ENCODE results near the gene MYO7B. TPM values are rescaled to one million over a fixed set of nuclear protein-coding genes. Genes with fewer than 3 reads are reported as not detected.

MYO7B gene
- total RNA-seq, 1 donor from 2014 or later = 3.0 TPM

DNA sequence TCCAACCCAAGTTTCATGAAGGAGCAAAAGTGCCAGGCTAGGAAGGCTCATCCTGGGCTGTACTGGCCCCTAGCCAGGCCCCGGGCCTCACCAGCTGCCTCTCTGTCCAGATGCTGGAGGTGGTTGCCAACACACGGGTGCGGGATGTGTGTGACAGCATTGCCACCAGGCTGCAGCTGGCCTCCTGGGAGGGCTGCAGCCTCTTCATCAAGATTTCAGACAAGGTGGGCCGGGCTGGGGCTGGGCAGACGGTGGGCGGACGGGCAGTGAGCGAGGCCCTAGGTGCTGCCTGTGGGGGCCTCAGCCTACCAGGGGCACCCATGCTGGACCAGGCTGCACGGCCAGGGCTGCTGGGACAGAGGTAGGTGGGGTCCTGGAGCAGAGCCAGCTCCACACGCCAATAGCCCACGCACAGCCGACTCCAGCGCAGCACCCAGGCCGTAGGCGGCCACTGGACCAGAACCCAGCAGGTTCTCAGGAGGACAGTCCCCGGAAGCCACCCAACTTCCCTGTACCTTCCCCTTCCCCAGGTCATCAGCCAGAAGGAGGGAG lies 98.7 kb downstream of the MYO7B start:
- peaks cover 97% of the 10 kb centered on the region for H3K4me1 Mint-ChIP-seq
- no peaks in the 10 kb centered on the region for H3K27me3 Mint-ChIP-seq
- H3K4me3 Mint-ChIP-seq = peak overlapping the region; percentile 52
- ATAC-seq (ENCODE audit: low read depth) = peak; percentile 5
- TF ChIP-seq, protein P1, sequence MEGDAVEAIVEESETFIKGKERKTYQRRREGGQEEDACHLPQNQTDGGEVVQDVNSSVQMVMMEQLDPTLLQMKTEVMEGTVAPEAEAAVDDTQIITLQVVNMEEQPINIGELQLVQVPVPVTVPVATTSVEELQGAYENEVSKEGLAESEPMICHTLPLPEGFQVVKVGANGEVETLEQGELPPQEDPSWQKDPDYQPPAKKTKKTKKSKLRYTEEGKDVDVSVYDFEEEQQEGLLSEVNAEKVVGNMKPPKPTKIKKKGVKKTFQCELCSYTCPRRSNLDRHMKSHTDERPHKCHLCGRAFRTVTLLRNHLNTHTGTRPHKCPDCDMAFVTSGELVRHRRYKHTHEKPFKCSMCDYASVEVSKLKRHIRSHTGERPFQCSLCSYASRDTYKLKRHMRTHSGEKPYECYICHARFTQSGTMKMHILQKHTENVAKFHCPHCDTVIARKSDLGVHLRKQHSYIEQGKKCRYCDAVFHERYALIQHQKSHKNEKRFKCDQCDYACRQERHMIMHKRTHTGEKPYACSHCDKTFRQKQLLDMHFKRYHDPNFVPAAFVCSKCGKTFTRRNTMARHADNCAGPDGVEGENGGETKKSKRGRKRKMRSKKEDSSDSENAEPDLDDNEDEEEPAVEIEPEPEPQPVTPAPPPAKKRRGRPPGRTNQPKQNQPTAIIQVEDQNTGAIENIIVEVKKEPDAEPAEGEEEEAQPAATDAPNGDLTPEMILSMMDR (IDR thresholded peaks at IDR 0.05) = no peak
- CTCF ChIA-PET = interaction anchor here (0.5 to 0.7 kb wide), 2 partner anchors 42 to 472 kb away, joined by 3 read pairs; no protein-coding TSS in a partner anchor
- intact Hi-C loops (cut with micrococcal nuclease) = loop anchor here (10.0 kb wide), 1 partner anchor 549 kb away; no protein-coding TSS in a partner anchor
- H3K36me3 Mint-ChIP-seq (ENCODE audit: low read depth) = no peaks in the 10 kb centered on the region
- H3K27ac Mint-ChIP-seq = peak overlapping the region; percentile 83
- DNase-seq = no peak
- H3K9me3 Mint-ChIP-seq = no peaks in the 10 kb centered on the region
- POLR2A ChIA-PET = interaction anchor here (0.5 to 0.8 kb wide), 3 partner anchors 28 to 594 kb away, joined by 3 to 4 read pairs (median 3); no protein-coding TSS in a partner anchor

DNA sequence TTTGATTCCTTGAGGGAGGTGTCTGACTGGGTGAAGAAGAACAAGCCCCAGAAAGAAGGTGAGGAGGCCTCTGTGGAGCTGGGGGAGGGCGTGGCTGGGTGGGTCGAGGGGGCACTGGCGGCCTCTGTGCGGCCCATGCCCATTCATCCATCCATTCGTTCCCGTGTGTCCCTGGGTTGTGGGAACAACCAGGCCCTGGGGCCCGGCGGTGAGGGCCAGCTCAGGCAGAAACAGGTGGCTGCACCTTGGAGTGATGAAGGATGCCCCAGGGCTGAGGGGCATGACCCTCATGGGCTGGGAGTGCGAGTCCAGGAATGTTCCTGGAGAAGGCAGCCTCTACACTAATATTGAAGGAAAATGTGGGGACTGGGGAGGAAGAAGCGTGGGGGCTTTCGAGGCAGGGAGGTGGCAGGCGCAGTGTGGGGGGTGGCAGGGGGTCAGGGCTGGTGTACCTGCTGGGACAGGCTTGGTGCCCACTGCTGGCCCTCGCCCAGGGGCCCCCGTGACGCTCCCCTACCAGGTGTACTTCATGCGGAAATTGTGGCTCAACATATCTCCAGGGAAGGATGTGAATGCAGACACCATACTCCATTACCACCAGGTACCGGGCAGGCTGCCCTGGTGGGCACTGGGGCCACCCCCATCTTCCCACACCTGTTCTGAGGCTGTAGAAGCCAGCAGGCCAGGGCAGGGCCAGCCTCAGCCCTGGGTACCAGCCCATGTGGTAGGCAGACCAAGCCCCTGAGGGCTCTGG lies 99.3 kb downstream of the MYO7B start:
- ATAC-seq (ENCODE audit: low read depth) (no peak), DNase-seq (no peak)
- Mint-ChIP-seq H3K27ac (peak overlapping the region; percentile 83), H3K36me3 (ENCODE audit: low read depth) (no peaks in the 10 kb centered on the region), H3K4me3 (no peak overlapping the region), H3K27me3 (no peaks in the 10 kb centered on the region), H3K4me1 (peaks cover 98% of the 10 kb centered on the region), H3K9me3 (no peaks in the 10 kb centered on the region)
- intact Hi-C loops (cut with micrococcal nuclease) = loop anchor here (10.0 kb wide), 1 partner anchor 550 kb away; no protein-coding TSS in a partner anchor
- CTCF ChIA-PET = interaction anchor here (0.5 kb wide), 1 partner anchor 471 kb away, joined by 3 read pairs; no protein-coding TSS in a partner anchor
- POLR2A ChIA-PET = interaction anchor here (0.5 to 0.8 kb wide), 2 partner anchors 44 to 593 kb away, joined by 3 to 4 read pairs; no protein-coding TSS in a partner anchor
- TF ChIP-seq, protein P1 (IDR thresholded peaks at IDR 0.05) = no peak

DNA sequence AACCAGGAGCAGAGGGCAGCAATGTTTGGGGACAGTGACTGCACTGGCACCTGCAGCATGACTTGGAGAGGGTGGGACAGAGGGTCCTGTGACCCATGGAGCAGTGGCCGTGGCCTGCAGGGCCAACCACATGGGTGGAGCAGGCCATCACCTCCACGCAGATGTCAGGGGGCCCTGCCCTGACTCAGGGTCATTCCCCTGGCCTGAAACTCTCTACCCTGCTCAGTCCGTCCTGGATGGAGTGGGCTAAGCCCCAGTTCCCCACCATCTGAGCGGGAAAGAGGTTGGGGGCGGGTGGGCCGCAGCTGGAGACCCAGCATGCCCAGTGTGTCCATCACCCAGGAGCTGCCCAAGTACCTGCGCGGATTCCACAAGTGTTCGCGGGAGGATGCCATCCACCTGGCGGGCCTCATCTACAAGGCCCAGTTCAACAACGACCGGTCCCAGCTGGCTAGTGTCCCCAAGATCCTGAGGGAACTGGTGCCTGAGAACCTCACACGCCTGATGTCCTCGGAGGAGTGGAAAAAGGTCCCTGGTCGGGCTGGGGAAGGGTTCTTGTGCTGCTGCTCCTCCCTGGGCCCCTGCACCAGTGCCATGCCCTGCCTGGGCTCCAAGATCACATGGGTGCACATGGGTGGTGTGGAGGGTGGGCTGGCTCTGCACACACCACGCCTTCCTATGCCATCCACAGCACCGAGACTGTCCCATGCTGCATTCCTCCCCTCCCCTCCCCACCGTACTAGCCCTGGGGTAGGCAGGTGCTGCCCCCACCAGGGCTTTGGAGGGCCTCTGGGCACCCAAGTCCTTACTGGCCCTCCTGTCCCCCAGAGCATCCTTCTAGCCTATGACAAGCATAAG lies 100.1 kb downstream of the MYO7B start:
- no peak overlapping the region for H3K4me3 Mint-ChIP-seq
- peaks cover 98% of the 10 kb centered on the region for H3K4me1 Mint-ChIP-seq
- DNase-seq = no peak
- H3K36me3 Mint-ChIP-seq (ENCODE audit: low read depth) = no peaks in the 10 kb centered on the region
- H3K27ac Mint-ChIP-seq = peak overlapping the region; percentile 83
- CTCF ChIA-PET = no interaction called here
- intact Hi-C loops (cut with micrococcal nuclease) = loop anchor here (10.0 kb wide), 1 partner anchor 551 kb away; no protein-coding TSS in a partner anchor
- no peak for ATAC-seq (ENCODE audit: low read depth)
- POLR2A ChIA-PET = no interaction called here
- no peaks in the 10 kb centered on the region for H3K9me3 Mint-ChIP-seq
- TF ChIP-seq, protein P1 (IDR thresholded peaks at IDR 0.05) = no peak
- no peaks in the 10 kb centered on the region for H3K27me3 Mint-ChIP-seq

DNA sequence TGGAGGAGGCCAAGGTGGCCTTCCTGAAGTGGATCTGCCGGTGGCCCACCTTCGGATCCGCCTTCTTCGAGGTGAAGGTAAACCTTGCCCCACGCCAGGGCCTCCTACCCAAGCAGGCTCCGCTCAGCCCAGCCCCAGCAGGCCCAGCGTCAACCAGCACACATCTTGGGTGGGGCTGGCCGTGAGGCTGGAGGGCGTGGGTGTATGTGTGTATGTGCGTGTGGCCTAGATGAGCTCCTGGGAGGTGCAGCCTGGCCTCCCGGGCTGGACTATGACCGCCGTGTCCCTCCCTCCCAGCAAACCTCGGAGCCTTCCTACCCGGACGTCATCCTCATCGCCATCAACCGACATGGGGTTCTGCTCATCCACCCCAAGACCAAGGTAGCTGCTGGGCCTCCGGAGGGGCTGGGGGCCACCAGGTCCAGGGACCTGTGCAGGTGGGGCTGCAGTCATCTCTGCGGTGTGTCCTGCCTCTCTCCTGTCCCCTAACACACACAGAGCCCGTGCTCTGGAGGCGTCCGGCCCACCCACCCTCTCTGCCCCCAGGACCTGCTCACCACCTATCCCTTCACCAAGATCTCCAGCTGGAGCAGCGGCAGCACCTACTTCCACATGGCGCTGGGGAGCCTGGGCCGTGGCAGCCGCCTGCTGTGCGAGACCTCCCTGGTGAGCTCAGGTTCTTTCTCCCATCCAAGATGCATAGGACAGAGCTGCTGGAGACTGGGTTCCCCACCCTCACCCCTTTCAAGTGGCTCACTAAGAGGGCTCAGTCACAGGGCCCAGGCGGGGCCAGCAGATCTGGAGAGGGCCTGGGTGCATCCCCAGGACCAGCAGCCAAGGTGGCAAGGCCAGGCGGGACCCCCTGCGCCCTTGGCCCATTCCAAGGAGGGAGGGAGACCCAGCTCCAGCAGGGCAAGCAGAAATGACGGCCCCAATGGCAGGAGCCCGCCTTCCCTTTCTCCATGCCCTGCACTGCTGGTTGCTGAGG lies 101.1 kb downstream of the MYO7B start:
- TF ChIP-seq, protein P1 (IDR thresholded peaks at IDR 0.05) = no peak
- intact Hi-C loops (cut with micrococcal nuclease) = loop anchor here (10.0 kb wide), 1 partner anchor 552 kb away; no protein-coding TSS in a partner anchor
- Mint-ChIP-seq H3K36me3 (ENCODE audit: low read depth) (no peaks in the 10 kb centered on the region), H3K27me3 (no peaks in the 10 kb centered on the region), H3K4me3 (peak overlapping the region; percentile 50), H3K9me3 (no peaks in the 10 kb centered on the region), H3K4me1 (peaks cover 98% of the 10 kb centered on the region), H3K27ac (peak overlapping the region; percentile 72)
- CTCF ChIA-PET = interaction anchor here (6.2 kb wide), 1 partner anchor 45 kb away, joined by 41 read pairs; no protein-coding TSS in a partner anchor
- no peak for DNase-seq
- POLR2A ChIA-PET = no interaction called here
- no peak for ATAC-seq (ENCODE audit: low read depth)

Measured in activated B cell treated with CpG ODN at 0.5 μM for 24 hours (primary cell).